Stimulated activated CD4-positive, alpha-beta T cell treated with anti-CD3 and anti-CD28 coated beads, Interleukin-15, amount 100 ng/mL, for 24 hours (primary cell): ENCODE measurements around the gene MICALL2.
A peak's percentile ranks its signal among the peaks of the same experiment; 100 is the strongest.
"Not testable (repeated sequence)": the region's sequence is repeated elsewhere in the genome, so short reads cannot be mapped to it uniquely, and the experiment has no call there.

Experiments
- DNase-seq: peaks from one replicate; pipeline ENCODE4 v3.0.0-alpha.2; 2020

Gene MICALL2

GRCh38 chr7:1447112-1447511 is 12.2 kb downstream of the MICALL2 start:
- DNase-seq, result no peak

- DNase-seq, result no peak
Observed at GRCh38 chr7:1446620-1447032, 12.6 kb downstream of the MICALL2 start.

DNA sequence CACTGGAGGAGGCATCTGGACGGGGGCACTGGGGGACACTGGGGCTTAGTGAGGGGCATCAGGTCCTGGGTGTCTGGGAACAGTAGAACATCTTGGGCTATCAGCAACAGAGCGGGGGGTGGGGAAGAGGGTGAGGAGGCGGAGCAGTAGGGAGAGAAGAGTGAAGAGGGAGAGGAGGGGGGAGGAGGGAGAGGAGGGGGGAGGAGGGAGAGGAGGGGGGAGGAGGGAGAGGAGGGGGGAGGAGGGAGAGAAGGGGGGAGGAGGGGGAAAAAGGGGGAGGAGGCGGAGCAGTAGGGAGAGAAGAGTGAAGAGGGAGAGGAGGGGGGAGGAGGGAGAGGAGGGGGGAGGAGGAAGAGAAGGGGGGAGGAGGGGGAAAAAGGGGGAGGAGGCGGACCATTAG is 13.2 kb downstream of the MICALL2 start:
- not testable (repeated sequence) for DNase-seq

GRCh38 chr7:1445341-1445740 is 13.9 kb downstream of the MICALL2 start:
- no peak for DNase-seq

- no peak for DNase-seq
Observed at GRCh38 chr7:1444925-1445322, 14.3 kb downstream of the MICALL2 start.

DNA sequence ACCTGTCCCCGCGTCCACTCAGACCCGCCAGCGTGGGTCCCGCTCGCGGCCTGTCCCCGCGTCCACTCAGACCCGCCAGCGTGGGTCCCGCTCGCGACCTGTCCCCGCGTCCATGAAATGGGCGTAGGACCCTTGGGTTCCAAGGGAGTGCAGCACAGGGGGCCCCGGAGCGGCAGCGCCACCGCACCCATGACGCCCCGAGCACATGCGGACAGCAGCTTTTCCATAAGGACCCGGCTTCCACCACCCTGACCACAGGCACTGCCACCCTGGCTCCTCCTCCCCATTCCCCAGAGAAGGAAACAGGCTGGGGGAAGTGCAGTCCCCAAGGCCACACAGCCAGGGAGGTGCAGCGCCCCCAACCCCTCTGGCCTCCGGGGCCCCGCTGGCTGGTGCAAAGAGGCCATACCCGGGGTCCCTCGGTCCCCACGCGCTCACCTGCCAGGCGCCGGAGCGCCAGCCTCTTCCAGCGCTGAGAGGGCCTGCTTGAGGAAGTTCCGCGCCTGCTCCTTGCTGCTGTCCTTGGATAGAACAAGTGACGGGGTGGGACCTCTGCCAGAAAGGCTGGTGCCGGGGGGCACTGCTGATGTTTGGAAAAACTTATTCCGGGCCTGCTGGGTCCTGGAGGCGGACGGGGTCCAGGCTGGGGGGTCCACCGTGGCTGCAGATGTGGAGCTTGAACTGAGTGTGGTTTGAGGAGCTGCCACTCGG is 14.9 kb downstream of the MICALL2 start:
- DNase-seq, result no peak

GRCh38 chr7:1443587-1444200 is 15.6 kb downstream of the MICALL2 start:
- not testable (repeated sequence) for DNase-seq

DNA sequence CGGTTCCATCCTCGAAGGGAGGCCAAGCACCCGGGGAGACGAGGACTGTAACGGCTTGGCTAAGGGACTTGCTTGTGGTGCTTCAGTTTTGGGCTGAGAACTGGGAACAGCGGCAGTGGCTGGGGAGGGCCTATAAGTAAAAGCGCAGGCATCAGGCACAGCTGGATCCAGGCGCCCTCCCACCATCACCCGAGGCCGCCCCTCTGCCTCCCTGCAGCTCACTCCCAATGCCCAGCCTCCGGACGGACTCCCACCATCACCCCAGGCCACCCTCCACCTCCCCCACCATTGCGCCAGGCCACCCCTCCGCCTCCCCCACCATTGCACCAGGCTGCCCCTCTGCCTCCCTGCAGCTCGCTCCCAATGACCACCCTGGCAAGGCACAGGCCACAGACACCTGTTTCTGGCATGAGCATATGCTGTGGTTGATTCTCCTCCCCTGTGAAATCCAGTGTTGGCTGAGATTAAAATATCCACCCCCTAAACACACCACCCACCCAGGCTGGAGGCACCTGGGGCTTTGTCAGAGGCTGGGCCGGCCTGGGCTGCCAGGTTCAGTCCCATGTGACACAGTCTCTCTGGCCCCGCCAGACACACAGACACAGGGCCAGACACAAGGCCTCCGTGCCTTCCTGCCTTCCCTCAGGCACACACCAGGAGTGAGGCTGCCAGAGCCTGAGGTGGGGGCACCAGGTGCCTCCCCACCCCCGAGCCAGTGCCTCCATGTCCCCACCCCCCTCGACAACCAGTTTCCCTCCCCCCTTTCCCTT is 16.7 kb downstream of the MICALL2 start:
- DNase-seq, result no peak

GRCh38 chr7:1441615-1442354 is 17.5 kb downstream of the MICALL2 start:
- no peak for DNase-seq

- no peak for DNase-seq
Observed at GRCh38 chr7:1440620-1441019, 18.6 kb downstream of the MICALL2 start.

DNA sequence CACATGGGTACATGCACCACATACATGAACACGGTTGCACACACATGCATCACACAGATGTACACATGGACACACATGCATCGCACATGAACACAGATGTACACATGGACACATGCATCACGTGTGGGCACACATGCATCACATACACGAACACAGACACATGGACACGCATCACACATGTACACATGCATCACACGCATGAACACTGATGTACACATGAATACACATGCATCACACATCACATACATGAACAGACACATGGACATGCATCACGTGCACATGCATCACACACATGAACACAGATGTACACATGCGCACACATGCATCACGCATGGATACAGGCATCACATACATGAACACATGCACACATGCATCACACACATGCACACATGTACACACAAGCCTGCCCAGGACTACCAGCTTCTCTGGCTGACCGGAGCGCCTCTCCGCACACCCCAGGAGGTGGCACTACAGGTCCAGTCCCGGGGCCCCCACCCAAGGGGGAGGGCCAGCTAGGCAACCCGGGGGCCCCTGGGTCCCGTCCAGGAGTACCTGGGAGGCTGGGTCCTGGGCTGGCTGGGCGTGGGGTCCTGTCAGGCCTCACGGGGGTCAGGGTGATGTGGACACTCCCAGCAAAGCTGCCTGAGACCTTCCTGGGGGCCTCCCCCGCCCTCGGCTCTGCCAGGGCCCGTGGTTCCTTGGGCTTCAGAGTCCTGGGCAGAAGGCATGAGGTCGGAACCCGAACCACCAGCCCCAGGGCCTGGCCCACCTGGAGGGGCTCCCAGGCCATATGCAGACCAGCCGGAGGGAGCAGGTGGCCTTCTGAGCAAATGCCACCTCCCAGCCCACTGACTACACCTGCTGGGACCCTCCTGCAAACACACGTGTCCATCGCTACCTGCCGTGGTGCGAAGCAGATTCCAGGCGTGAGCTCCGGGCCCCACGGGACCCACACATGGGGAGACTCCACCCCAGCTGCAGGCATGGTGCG is 19.6 kb downstream of the MICALL2 start:
- no peak for DNase-seq

DNA sequence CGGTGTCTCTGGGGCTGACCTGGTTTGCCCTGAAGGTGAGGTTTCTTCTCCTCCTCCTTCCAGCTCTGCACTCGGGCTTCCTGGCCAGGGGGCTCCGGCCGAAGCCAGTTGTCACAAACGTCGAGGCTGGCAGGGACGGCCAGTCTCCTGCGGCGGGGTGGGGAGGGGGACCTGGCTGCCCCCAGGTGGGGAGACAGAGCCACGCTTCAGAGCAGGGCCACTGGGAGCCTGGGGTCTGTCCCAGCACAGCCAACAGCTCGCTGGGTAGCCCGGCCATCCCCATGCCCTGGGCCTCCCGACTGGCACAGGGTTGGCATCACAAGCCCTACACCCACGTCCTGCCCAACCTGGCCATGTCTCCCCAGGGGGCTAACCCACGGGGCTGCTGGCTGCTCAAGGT is 20.4 kb downstream of the MICALL2 start:
- DNase-seq, result no peak

- no peak for DNase-seq
Observed at GRCh38 chr7:1438208-1438607, 21.1 kb downstream of the MICALL2 start.

GRCh38 chr7:1437155-1437880 is 22.0 kb downstream of the MICALL2 start:
- no peak for DNase-seq

DNA sequence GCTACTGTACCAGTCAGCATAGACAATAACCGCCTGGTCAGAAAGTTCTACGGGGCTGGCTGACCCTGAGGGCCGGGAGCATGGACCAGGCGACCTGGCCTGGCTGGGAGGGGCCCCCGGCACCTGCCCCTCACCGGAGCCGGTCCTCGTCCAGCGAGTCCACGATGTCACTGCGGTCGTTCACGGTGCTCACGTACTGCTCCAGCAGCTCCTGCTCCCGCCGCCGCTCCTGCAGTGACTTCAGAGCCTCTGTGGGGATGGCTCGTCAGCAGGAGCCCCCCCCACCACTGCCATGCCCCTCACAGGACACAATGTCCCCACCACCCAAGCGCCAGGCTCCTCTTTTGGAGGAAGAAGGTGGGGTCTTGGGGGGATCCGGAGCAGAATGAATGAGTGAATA is 22.7 kb downstream of the MICALL2 start:
- DNase-seq, result no peak

DNA sequence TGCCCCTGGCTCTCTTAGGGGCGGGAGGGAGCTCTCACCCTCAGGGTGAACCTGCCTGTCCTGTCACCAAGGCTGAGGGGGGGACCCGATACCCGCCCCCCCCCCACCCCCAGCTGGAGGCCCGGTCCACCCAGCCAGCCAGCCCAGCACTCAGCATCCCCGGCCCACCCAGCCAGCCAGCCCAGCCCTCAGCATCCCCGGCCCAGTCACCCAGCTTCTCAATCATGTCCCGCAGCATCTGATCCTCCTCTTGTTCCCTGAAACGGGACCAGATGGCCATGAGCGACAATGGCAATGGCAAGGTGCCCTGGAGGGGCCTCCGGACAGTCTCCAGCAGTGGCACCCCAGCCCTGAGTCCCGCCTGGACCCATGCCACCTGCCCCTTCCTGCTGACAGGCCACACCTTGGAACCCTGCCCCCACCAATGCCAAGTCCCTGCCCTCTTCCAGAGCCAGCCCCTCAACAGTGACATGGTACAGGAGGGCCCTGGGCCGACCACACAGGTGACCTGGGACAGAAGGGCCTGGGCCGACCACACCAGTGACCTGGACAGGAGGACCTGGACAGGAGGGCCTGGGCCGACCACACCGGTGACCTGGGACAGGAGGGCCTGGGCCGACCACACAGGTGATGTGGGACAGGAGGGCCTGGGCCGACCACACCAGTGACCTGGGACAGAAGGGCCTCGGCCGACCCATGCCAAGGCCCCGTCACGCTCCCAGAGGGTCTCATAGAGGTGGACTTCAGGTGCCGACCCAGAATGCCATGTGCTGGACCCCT is 24.2 kb downstream of the MICALL2 start:
- DNase-seq, result no peak

GRCh38 chr7:1434165-1434718 is 25.0 kb downstream of the MICALL2 start:
- DNase-seq, result no peak

DNA sequence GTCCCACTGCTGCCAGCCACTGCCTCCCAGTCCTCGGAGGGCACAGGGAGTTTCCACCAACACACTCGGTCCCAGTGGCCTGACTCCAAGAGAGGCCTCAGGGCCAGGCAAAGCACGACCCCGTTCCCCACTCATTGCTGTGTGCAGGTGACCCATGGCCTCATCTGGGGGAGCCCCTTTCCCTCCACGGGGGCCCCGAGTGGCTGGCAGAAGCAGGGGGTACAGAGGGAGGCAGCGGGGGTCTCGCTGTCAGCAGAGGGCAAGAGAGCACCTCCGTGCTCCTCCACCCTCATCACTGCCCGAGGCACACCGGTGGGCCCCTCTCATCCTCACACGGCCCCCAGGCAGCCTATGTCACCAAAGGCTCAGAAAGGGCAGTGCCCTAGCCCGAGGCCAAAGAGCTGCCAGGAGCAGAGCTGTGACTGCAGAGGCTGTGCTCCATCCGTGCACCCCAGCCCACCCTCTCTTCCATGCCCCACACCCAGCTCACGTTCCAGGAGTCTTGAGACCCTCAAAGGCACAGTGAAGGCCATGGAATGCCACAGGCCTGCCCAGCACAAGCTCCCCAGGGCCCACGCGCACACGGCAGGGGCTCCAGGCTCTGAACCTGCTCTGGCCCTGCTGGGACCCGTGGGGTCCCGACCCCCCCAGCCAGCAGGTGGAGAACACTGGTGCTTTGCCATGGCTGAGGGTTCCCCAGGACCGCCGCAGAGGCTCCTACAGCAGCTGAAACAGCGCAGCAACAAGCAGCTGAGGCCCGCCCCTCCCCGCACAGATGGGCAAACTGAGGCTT is 25.9 kb downstream of the MICALL2 start:
- DNase-seq, result no peak

DNA sequence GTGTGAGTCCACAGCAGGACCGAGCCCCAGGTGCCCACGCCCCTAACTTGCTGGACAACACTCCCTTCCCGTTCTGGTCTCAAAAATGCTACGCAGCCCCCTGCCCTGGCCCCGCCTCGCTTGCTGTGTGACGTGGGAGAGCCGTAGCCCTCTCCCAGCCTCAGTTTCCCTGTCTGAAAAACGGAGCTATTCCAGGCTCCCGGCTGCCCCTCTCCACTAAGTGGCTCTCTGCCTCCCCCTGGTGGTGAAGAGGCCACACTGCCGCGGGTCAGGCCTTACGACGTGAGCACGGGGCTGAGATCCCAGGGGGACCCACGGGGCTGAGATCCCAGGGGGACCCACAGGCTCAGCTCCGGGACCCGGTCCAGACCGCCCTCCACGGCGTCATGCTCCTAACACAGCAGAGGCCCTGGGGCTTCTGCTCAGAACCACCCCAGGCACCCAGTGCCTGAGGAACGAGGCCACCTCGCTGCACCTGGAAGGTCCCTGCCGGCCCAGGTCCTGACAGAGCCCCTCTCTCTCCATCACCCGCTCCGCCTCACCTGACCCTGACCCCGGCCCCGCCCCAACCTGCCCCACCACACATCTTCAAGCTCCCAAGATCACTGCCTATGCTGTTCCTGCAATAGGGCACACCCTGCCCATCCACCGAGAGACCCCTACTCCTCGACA is 26.7 kb downstream of the MICALL2 start:
- peak; percentile 84 for DNase-seq
